ENCODE measurements around the gene U2AF2. TPM values are rescaled to one million over a fixed set of nuclear protein-coding genes. Genes with fewer than 3 reads are reported as not detected.

The U2AF2 gene
- total and polyA plus RNA-seq, 2 of the 8 experiments (the other 6 are each of a cell fraction or from before 2014, with no cell fraction given), result 162 to 252 TPM

DNA sequence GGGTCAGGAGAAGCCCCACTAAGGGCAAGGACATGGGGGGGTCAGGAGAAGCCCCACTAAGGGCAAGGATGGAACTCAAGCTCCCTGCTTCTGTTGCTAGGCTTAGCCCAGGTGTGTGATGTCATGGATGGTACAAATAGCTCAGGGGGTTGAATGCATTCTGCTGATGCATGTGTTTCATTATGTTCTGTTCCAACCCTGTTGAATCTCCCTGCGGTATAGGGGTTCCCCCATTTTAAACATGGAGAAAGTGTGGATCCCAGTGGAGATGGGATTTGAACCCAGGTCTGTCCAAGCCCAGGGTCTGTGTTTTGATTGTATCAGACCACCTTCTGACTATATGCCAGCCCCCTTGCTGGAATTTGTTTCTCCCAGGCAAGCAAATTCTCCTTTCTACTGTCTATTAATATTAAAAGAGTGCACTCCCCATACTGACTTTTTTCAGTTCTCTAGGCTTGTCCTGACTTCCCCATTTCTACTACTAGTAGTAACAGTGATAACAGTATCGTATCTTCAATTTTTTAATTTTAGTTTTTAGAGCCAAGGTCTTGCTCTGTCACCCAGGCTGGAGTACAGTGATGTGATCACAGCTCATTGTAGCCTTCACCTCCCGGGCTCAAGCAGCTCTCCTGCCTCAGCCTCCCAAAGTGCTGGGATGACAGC, 42.7 kb upstream of the U2AF2 start:
- no peaks in the 10 kb centered on the region for H3K23me2 ChIP-seq (ENCODE audit: low read depth, low read length)
- H4K5ac ChIP-seq (ENCODE audit: insufficient read length, low read depth, low read length), result no peak overlapping the region
- H3K23ac ChIP-seq (ENCODE audit: insufficient read length), result no peak overlapping the region
- peaks cover 4% of the 10 kb centered on the region; the same call in 1 of the 2 replicates for H3K79me1 ChIP-seq (ENCODE audit: low read depth, low read length)
- H4K91ac ChIP-seq (replicated peaks; ENCODE audit: insufficient read length, low read length), result no peak overlapping the region
- no peak for FAIRE-seq
- no peak overlapping the region for H2BK12ac ChIP-seq (ENCODE audit: low read depth, low read length)
- H2BK120ac ChIP-seq (replicated peaks; ENCODE audit: low read depth, low read length), result no peak overlapping the region
- H2BK15ac ChIP-seq (ENCODE audit: low read length), result no peak overlapping the region
- no peak overlapping the region for H4K8ac ChIP-seq (ENCODE audit: extremely low read depth, insufficient read depth, low read length)
- no peak for DNase-seq (ENCODE audit: low read depth in 1 of 2, low spot score in 2 of 2)
- ChIA-PET POLR2A (ENCODE audit: partially characterized antibody) (interaction anchor here (0.9 to 4.3 kb wide), 7 partner anchors 9 to 53 kb away, joined by 3 to 32 read pairs (median 3); partner anchors contain the start of genes FIZ1, ZNF524 and ZNF784), CTCF (ENCODE audit: partially characterized antibody) (interaction anchor here (1.1 to 1.5 kb wide), 3 partner anchors 13 to 92 kb away, joined by 3 read pairs; partner anchors contain the start of genes FIZ1 and ZNF524)
- H2BK20ac ChIP-seq (ENCODE audit: low read length), result no peak overlapping the region
- peaks cover 4 to 26% of the 10 kb centered on the region in 2 experiments for H4K20me1 ChIP-seq (replicated peaks in 1 of 2; ENCODE audit: control insufficient read depth in 1 of 2, insufficient read depth in 2 of 2, low read length in 2 of 2)
- no peak overlapping the region for H3K4me2 ChIP-seq (ENCODE audit: insufficient read depth in 1 of 2, low read depth in 2 of 2, low read length in 2 of 2)
- H2AFZ ChIP-seq (ENCODE audit: low read length), result no peak overlapping the region
- H3K36me3 ChIP-seq (ENCODE audit: control insufficient read depth in 2 of 4, insufficient read depth in 4 of 4, low read length in 3 of 4), result peaks cover 0 to 30% (median 1%) of the 10 kb centered on the region in 4 experiments; a peak in 4 of 8 replicates
- 94% methylated on average over 3 of the region's 3 CpGs; no CpG with 5 or more reads in 1 of the 2 experiments for WGBS, 2 experiments (ENCODE audit: extremely low coverage in 1 of 2, insufficient coverage in 1 of 2, insufficient read length in 1 of 2, insufficient replicate concordance in 2 of 2, low coverage in 1 of 2, low lambda C conversion rate in 2 of 2, missing lambda C conversion rate in 1 of 2)
- H3K56ac ChIP-seq (replicated peaks; ENCODE audit: insufficient read length, low read depth, low read length), result no peak overlapping the region
- H3K4me1 ChIP-seq (replicated peaks in 1 of 4; ENCODE audit: control insufficient read depth in 3 of 4, insufficient read depth in 4 of 4, low read length in 3 of 4), result no peaks in the 10 kb centered on the region
- no peaks in the 10 kb centered on the region for H3K27me3 ChIP-seq (replicated peaks in 1 of 4; ENCODE audit: control insufficient read depth in 3 of 4, extremely low read depth in 1 of 4, insufficient read depth in 3 of 4, low read length in 3 of 4)
- no peak overlapping the region for H3K9ac ChIP-seq (replicated peaks in 1 of 4; ENCODE audit: extremely low read depth in 1 of 4, low read depth in 3 of 4, low read length in 3 of 4)
- no peak overlapping the region for H3K27ac ChIP-seq (ENCODE audit: low read depth, low read length)
- H2BK5ac ChIP-seq (ENCODE audit: low read depth, low read length), result no peak overlapping the region
- no peak overlapping the region for H3K4ac ChIP-seq (replicated peaks; ENCODE audit: insufficient read length, low read depth, low read length)
- no peaks in the 10 kb centered on the region; a peak in 1 of 4 replicates for H3K9me3 ChIP-seq (ENCODE audit: insufficient read depth in 2 of 2, low read depth in 1 of 2, low read length in 1 of 2)
- H3K4me3 ChIP-seq (ENCODE audit: extremely low read depth in 1 of 4, insufficient read depth in 2 of 4, low read depth in 3 of 4, low read length in 4 of 4), result no peak overlapping the region
- H2AK5ac ChIP-seq (ENCODE audit: low read depth, low read length), result no peak overlapping the region
- H3K18ac ChIP-seq (ENCODE audit: extremely low read depth, low read length), result no peak overlapping the region
- peaks cover 0 to under 1% of the 10 kb centered on the region in 2 experiments; a peak in 1 of 4 replicates for H3K79me2 ChIP-seq (ENCODE audit: control insufficient read depth in 1 of 2, insufficient read depth in 2 of 2, low read length in 2 of 2)
- no peak overlapping the region for H3K14ac ChIP-seq (ENCODE audit: insufficient read length)
- TF ChIP-seq RAD21 (IDR thresholded peaks at IDR 0.05 in 1 of 2, conservative IDR thresholded peaks at IDR 0.05 in 1 of 2; ENCODE audit: low read depth in 2 of 2, low read length in 2 of 2), result no peak
- TF ChIP-seq KDM4A (IDR thresholded peaks at IDR 0.05; ENCODE audit: low read depth, low read length, severe bottlenecking), result no peak
- TF ChIP-seq JUND (IDR thresholded peaks at IDR 0.05; ENCODE audit: low read length), result no peak
- no peak for TF ChIP-seq SIRT6 (IDR thresholded peaks at IDR 0.05; ENCODE audit: low read length)
- TF ChIP-seq CREB1 (IDR thresholded peaks at IDR 0.05), result no peak

Data from H1 (cell line).